ENCODE measurements around the gene LAYN.
A peak's percentile ranks its signal among the peaks of the same experiment; 100 is the strongest.

Gene LAYN

GRCh38 chr11:111560800-111561199 is 20.3 kb downstream of the LAYN start:
- no peak for FAIRE-seq
- no peak for DNase-seq (ENCODE audit: insufficient read length, low spot score)

- FAIRE-seq: no peak
- DNase-seq (ENCODE audit: insufficient read length, low spot score): no peak
These were observed 20.8 kb downstream of the LAYN start for GRCh38 chr11:111561306-111561705.

- no peak for DNase-seq (ENCODE audit: insufficient read length, low spot score)
- no peak for FAIRE-seq
These were observed 21.3 kb downstream of the LAYN start for GRCh38 chr11:111561791-111562325.

- no peak for FAIRE-seq
- DNase-seq (ENCODE audit: insufficient read length, low spot score): no peak
These were observed 22.3 kb downstream of the LAYN start for GRCh38 chr11:111562692-111563389.

GRCh38 chr11:111565114-111565720 is 24.7 kb downstream of the LAYN start:
- FAIRE-seq (peak; percentile 88), DNase-seq (ENCODE audit: insufficient read length, low spot score) (peak; percentile 42)

- DNase-seq (ENCODE audit: insufficient read length, low spot score) (no peak), FAIRE-seq (no peak)
These were observed 25.8 kb downstream of the LAYN start for GRCh38 chr11:111566324-111566723.

GRCh38 chr11:111569476-111569875 is 29.0 kb downstream of the LAYN start:
- no peak for DNase-seq (ENCODE audit: insufficient read length, low spot score)
- FAIRE-seq: no peak

GRCh38 chr11:111570796-111571195 is 30.3 kb downstream of the LAYN start:
- FAIRE-seq (no peak), DNase-seq (ENCODE audit: insufficient read length, low spot score) (no peak)

GRCh38 chr11:111571829-111572501 is 31.4 kb downstream of the LAYN start:
- FAIRE-seq (no peak), DNase-seq (ENCODE audit: insufficient read length, low spot score) (no peak)

- FAIRE-seq (no peak), DNase-seq (ENCODE audit: insufficient read length, low spot score) (no peak)
These were observed 32.1 kb downstream of the LAYN start for GRCh38 chr11:111572581-111572980.

GRCh38 chr11:111573821-111574249 is 33.3 kb downstream of the LAYN start:
- DNase-seq (ENCODE audit: insufficient read length, low spot score) (no peak), FAIRE-seq (no peak)

- DNase-seq (ENCODE audit: insufficient read length, low spot score) (no peak), FAIRE-seq (no peak)
These were observed 34.1 kb downstream of the LAYN start for GRCh38 chr11:111574373-111575225.

- no peak for DNase-seq (ENCODE audit: insufficient read length, low spot score)
- no peak for FAIRE-seq
These were observed 35.2 kb downstream of the LAYN start for GRCh38 chr11:111575740-111576139.

GRCh38 chr11:111577821-111578220 is 37.3 kb downstream of the LAYN start:
- DNase-seq (ENCODE audit: insufficient read length, low spot score): no peak
- FAIRE-seq: no peak

- DNase-seq (ENCODE audit: insufficient read length, low spot score): no peak
- no peak for FAIRE-seq
These were observed 40.8 kb downstream of the LAYN start for GRCh38 chr11:111581341-111581740.

- DNase-seq (ENCODE audit: insufficient read length, low spot score): no peak
- no peak for FAIRE-seq
These were observed 41.6 kb downstream of the LAYN start for GRCh38 chr11:111582163-111582562.

GRCh38 chr11:111582881-111583280 is 42.4 kb downstream of the LAYN start:
- DNase-seq (ENCODE audit: insufficient read length, low spot score): no peak
- no peak for FAIRE-seq

GRCh38 chr11:111585371-111585770 is 44.9 kb downstream of the LAYN start:
- FAIRE-seq: no peak
- DNase-seq (ENCODE audit: insufficient read length, low spot score): no peak

GRCh38 chr11:111586388-111586831 is 45.9 kb downstream of the LAYN start:
- peak; percentile 53 for FAIRE-seq
- DNase-seq (ENCODE audit: insufficient read length, low spot score): no peak

GRCh38 chr11:111589114-111589513 is 48.6 kb downstream of the LAYN start:
- DNase-seq (ENCODE audit: insufficient read length, low spot score): no peak
- FAIRE-seq: no peak

Data from GM19239 (cell line).